WERI-Rb-1 (cell line): ENCODE measurements around the gene TFB2M.
A peak's percentile ranks its signal among the peaks of the same experiment; 100 is the strongest.
"Not testable (repeated sequence)": the region's sequence is repeated elsewhere in the genome, so short reads cannot be mapped to it uniquely, and the experiment has no call there.

ENCODE experiments used
- DNase-seq: peaks from one replicate; pipeline ENCODE4 v3.0.0-alpha.2; 2020
- H3K27ac ChIP-seq: fragments of 250-450 bp; sonication (Bioruptor Pico); 2 replicates; pipeline ENCODE4 v1.5.1; 2020; ENCODE audit warnings: mild to moderate bottlenecking, moderate library complexity
- H3K27me3 ChIP-seq: fragments of 250-450 bp; sonication (Bioruptor Pico); 2 replicates; pipeline ENCODE4 v1.5.1; 2021; ENCODE audit warnings: mild to moderate bottlenecking, low read depth, moderate library complexity; ENCODE audit not compliant: insufficient read depth, severe bottlenecking
- H3K36me3 ChIP-seq: fragments of 250-450 bp; sonication (Bioruptor Pico); 2 replicates; pipeline ENCODE4 v1.5.1; 2020; ENCODE audit warnings: mild to moderate bottlenecking, moderate library complexity
- H3K4me3 ChIP-seq: 2 replicates; pipeline ENCODE4 v1.5.1; 2011; ENCODE audit warnings: low read depth, mild to moderate bottlenecking, control low read depth, low read length
- H3K9me3 ChIP-seq: fragments of 250-450 bp; sonication (Bioruptor Pico); 2 replicates; pipeline ENCODE4 v1.5.1; 2021; ENCODE audit warnings: mild to moderate bottlenecking, moderate library complexity; ENCODE audit not compliant: severe bottlenecking
- TF ChIP-seq, protein P1 (sequence below): IDR thresholded peaks from 2 replicates; pipeline ENCODE4 v1.5.1; 2011; ENCODE audit warnings: low read depth, mild to moderate bottlenecking, control low read depth, inconsistent platforms, low read length

The TFB2M gene

DNA sequence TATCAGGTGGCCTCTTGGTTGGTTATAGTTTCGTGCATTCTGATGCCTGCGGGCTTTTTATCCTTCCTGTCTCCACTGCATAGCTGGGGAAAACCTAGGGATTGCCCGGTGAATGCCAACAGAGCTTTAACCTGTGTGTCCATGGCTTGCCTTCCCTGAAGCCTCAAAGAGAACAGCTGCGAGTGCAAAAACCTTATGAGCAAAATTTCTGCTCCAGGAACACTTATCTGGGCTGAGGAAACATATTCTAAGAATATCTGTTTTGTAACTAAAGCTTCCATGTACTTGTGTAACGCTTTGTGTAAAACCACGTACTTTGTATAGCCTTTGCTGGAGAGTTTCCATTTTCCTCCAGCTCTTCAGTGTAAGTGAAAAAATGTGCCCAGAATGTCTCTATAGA lies 7.4 kb upstream of the TFB2M start:
- H3K27ac ChIP-seq = no peak overlapping the region

DNA sequence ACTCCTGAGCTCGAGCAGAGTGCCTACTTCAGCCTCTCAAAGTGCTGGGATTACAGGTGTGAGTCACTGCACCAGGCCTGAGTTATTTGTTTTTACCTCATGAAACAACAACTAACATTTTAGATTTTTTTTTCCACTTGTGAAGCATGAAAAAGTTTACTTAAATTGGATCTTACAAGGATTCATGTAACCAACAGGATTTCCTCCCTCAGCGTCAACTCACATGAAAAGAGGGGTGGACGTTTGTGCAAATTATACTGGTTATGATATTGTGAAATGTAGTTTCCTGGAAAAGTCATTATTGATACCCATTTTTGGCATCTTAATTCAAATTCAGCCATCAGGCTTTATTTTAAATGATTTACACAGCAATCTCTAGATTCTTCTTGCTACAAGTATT lies 6.7 kb upstream of the TFB2M start:
- no peak overlapping the region for H3K4me3 ChIP-seq
- no peaks in the 10 kb centered on the region for H3K9me3 ChIP-seq
- H3K27ac ChIP-seq = no peak overlapping the region
- peaks cover 4% of the 10 kb centered on the region; the same call in 1 of the 2 replicates for H3K36me3 ChIP-seq
- TF ChIP-seq, protein P1, sequence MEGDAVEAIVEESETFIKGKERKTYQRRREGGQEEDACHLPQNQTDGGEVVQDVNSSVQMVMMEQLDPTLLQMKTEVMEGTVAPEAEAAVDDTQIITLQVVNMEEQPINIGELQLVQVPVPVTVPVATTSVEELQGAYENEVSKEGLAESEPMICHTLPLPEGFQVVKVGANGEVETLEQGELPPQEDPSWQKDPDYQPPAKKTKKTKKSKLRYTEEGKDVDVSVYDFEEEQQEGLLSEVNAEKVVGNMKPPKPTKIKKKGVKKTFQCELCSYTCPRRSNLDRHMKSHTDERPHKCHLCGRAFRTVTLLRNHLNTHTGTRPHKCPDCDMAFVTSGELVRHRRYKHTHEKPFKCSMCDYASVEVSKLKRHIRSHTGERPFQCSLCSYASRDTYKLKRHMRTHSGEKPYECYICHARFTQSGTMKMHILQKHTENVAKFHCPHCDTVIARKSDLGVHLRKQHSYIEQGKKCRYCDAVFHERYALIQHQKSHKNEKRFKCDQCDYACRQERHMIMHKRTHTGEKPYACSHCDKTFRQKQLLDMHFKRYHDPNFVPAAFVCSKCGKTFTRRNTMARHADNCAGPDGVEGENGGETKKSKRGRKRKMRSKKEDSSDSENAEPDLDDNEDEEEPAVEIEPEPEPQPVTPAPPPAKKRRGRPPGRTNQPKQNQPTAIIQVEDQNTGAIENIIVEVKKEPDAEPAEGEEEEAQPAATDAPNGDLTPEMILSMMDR = no peak
- no peak for DNase-seq
- no peaks in the 10 kb centered on the region for H3K27me3 ChIP-seq

More for the DNA sequence above, 7.4 kb upstream of the TFB2M start:
- no peak overlapping the region for H3K4me3 ChIP-seq
- H3K9me3 ChIP-seq = no peaks in the 10 kb centered on the region
- TF ChIP-seq, protein P1 = no peak
- H3K36me3 ChIP-seq = peaks cover 4% of the 10 kb centered on the region; the same call in 1 of the 2 replicates
- no peak for DNase-seq
- H3K27me3 ChIP-seq = no peaks in the 10 kb centered on the region

DNA sequence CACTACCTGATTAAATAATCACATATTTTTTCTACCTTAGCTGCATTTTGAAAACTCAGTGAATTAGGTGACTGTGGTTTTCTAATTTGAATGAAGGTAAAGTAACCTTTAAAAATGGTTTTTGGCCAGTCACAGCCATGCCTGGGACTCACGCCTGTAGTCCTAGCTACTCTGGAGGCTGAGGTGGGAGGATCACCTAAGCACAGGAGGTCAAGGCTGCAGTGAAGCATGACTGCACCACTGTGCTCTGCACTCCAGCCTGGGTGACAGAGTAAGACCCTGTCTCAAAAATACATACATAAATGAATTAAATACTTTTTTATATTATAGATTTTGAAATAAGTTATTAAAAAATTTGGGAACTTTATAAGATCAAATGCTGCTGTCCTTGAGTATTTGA lies 5.9 kb upstream of the TFB2M start:
- H3K4me3 ChIP-seq = no peak overlapping the region
- H3K36me3 ChIP-seq = peaks cover 4% of the 10 kb centered on the region; the same call in 1 of the 2 replicates
- DNase-seq = no peak
- no peaks in the 10 kb centered on the region for H3K27me3 ChIP-seq
- H3K9me3 ChIP-seq = no peaks in the 10 kb centered on the region
- no peak overlapping the region for H3K27ac ChIP-seq
- TF ChIP-seq, protein P1 = no peak

DNA sequence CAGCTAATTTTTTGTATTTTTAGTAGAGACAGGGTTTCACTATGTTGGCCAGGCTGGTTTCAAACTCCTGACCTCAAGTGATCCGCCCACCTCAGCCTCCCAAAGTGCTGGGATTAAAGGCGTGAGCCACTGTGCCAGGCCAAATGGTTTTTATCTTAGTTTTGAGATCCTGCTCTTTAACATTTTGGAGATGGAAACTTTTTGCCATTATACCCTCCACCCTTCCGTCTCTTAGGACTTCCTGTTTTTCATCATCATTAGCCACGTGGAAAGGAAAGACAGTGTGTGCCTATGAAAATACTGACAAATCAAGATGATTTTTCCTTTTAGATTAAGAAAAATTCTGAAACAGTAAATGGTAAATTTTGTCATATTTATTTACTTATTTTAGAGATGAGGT lies 5.2 kb upstream of the TFB2M start:
- H3K4me3 ChIP-seq, H3K9me3 ChIP-seq, H3K27me3 ChIP-seq, DNase-seq, H3K36me3 ChIP-seq, H3K27ac ChIP-seq: not testable (repeated sequence)

DNA sequence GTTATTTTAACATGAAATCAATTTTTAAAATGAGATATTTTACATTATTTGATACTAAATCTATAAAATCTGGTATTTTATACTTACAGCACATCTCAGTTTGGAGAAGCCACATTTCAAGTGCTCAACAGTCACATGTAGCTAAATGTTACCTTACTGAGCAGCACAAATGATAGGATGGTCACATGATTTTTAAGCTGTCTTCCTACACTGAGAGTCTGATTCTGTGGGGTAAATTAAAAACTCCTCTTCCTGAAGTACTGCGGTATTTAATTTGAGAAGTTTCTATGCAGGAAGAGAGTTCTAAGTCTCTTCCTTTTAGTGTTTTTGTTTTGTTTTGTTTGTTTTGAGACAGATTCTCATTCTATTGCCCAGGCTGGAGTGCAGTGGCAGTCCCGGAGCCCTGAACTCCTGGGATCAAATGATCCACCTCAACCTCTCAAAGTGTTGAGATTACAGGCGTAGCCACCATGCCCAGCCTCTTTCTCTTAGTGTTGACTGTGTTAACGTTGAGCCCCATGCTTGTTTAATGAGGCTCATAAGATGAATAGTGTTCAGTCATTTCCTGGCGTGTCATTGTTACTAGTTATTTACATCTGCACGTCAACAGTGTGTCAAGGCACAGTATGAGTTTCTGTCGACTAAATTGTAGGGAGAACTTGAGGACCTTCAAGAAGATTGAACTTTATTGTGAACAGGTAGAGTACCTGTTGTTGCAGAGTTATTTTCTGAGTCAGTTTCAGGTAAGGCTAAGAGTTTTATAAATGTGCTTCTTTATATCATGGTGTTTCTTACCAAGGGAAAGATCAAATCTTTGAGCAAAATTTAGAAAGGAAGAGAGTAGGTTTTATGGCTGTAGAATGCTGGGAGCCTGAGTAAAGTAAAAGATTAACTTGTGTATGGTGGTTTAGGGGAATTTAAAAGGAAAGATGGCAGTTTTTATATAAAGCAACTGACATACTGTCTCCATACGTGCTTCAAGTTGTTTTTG lies 3.5 kb upstream of the TFB2M start:
- TF ChIP-seq, protein P1 = no peak
- H3K4me3 ChIP-seq = no peak overlapping the region
- H3K27ac ChIP-seq = no peak overlapping the region
- H3K9me3 ChIP-seq = no peaks in the 10 kb centered on the region
- H3K27me3 ChIP-seq = no peaks in the 10 kb centered on the region
- no peak for DNase-seq
- peaks cover 11% of the 10 kb centered on the region for H3K36me3 ChIP-seq

DNA sequence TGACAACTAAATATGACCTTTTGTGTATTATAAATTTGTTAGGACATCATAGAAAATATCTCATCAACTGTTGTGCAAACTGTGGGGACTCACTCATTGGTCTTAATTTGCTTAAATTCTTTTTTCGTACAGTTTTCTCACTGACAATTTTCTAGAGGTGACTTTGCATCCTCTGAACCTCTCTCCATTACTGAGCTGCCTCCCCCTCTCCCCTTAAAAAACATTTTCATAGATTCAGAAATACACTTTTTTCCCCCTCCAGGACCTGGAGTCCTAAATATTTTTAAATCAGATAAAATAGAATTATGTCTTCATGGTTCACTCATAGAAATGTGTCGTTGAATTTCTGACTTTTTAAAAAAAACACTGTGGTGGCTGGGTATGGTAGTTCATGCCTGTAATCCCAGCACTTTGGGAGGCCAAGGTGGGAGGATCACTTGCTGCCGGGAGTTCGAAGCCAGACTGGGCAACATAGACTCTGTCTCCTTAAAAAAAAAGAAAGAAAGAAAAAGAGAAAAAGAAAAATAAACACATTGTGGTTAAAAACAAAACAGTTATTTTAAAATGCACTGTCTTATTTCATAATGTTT lies 1.7 kb upstream of the TFB2M start:
- TF ChIP-seq, protein P1 = no peak

More for the DNA sequence above, 1.7 kb upstream of the TFB2M start:
- peak overlapping the region; percentile 86 for H3K4me3 ChIP-seq
- peaks cover 23% of the 10 kb centered on the region for H3K36me3 ChIP-seq
- no peak for DNase-seq
- no peaks in the 10 kb centered on the region for H3K9me3 ChIP-seq
- H3K27me3 ChIP-seq = no peaks in the 10 kb centered on the region
- no peak overlapping the region for H3K27ac ChIP-seq
